Amygdala (tissue), 56 donors: Measurements from ENCODE around the gene PANK2.
"Not testable (repeated sequence)": the region's sequence is repeated elsewhere in the genome, so short reads cannot be mapped to it uniquely, and the experiment has no call there.

ENCODE experiments used
- DNase-seq, 56 donors: peaks; one replicate each; lab custom pipeline; 2025; lab: John Stamatoyannopoulos, UW

Gene PANK2

GRCh38 chr20:3972631-3973030 is 83.4 kb downstream of the PANK2 start:
- DNase-seq: not testable (repeated sequence)

DNA sequence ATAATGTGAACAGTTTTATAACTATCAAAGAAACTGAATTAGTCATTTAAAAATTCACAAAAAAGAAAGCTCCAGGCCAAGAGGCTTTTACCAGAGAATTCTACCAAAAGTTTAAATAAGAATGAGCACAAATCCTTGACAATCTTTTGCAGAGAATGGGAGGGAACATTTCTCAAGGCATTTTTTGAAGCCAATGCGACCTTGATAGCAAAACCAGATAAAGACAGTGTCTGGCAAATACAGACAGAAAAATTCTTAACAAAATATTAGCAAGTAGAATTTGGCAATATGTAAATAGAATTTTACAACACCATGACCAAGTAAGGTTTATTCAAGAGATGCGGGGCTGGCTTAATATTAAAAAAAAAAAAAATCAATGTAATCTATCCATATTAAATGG is 84.5 kb downstream of the PANK2 start:
- no peak for DNase-seq

- no peak for DNase-seq
Measured at GRCh38 chr20:3976511-3976910, 87.3 kb downstream of the PANK2 start.
